Activated CD4-positive, alpha-beta T cell treated with anti-CD3 and anti-CD28 coated beads, Interleukin-2, amount 50 U/mL, for 4 hours (primary cell): ENCODE measurements around the gene TMEM235.
"Not testable (repeated sequence)": the region's sequence is repeated elsewhere in the genome, so short reads cannot be mapped to it uniquely, and the experiment has no call there.

Experiments
- DNase-seq, 2 experiments: peaks; one replicate each; pipeline ENCODE4 v3.0.0-alpha.2; 2020

The TMEM235 gene

GRCh38 chr17:78219396-78220150 lies 11.9 kb upstream of the TMEM235 start:
- DNase-seq = no peak

DNA sequence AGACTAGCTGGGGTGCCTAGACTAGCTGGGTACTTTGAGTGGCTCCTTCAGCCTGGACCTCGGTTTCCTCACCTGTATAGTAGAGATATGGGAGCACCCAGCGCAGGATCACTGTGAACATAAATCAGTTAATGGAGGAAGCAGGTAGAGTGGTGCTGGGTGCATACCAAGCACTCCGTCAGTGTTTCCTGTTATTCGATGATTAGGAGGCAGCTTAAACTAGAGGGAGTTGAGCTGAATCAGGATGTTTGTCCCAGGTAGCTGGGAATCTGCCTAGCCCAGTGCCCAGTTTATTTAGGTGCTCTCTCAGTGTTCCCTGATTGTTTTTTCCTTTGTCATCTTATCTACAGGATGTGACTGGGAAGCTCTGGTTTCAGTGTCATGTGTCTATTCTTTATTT lies 8.4 kb upstream of the TMEM235 start:
- DNase-seq = no peak

GRCh38 chr17:78223765-78224164 lies 7.7 kb upstream of the TMEM235 start:
- no peak for DNase-seq

DNA sequence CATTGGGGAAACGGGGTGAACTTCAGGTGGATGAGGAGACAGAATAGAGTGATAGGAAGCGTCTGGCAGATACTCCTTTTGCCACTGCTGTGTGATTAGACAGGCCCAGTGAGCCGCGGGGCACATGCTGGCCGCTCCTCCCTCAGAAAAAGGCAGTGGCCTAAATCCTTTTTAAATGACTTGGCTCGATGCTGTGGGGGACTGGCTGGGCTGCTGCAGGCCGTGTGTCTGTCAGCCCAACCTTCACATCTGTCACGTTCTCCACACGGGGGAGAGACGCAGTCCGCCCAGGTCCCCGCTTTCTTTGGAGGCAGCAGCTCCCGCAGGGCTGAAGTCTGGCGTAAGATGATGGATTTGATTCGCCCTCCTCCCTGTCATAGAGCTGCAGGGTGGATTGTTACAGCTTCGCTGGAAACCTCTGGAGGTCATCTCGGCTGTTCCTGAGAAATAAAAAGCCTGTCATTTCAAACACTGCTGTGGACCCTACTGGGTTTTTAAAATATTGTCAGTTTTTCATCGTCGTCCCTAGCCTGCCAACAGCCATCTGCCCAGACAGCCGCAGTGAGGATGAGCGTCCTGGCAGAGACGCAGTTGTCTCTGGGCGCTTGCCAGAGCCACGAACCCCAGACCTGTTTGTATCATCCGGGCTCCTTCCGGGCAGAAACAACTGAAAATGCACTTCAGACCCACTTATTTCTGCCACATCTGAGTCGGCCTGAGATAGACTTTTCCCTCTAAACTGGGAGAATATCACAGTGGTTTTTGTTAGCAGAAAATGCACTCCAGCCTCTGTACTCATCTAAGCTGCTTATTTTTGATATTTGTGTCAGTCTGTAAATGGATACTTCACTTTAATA lies 7.0 kb upstream of the TMEM235 start:
- DNase-seq = no peak

GRCh38 chr17:78225088-78225865 lies 6.2 kb upstream of the TMEM235 start:
- DNase-seq = no peak

GRCh38 chr17:78226055-78226758 lies 5.2 kb upstream of the TMEM235 start:
- no peak for DNase-seq

DNA sequence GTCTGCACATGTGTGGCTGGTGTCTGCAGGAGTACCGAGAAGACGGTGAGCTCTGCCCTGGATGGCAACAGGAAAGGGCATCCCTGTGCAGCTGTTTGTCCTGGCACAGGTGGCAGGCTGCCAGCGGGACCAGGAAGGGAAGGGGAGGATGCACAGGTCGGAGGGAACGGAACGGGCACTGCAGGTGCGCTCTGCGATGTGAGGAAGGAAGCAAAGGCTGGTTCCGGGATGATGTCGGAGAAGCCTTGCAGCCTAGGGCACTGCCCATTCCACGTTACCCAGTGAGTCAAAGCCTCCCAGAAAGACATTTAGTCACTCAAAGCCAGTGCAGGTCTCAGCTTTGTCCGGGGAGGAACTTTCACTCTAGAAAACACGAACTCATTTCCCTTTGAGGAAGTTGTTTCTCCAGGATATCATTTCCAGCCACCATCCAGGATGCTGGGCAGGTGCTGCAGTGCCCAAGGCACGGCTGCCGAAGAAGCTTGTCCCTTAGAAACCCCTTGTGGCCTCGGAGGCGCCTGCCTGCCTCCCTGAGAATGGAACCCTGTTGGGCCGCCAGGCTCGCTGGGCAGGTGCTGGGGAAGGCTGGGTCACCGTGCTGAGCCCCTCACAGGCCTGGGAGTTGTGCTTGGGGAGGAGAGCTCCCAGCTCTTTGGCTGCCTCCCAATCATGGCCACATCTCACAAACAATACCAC lies 4.5 kb upstream of the TMEM235 start:
- no peak for DNase-seq

DNA sequence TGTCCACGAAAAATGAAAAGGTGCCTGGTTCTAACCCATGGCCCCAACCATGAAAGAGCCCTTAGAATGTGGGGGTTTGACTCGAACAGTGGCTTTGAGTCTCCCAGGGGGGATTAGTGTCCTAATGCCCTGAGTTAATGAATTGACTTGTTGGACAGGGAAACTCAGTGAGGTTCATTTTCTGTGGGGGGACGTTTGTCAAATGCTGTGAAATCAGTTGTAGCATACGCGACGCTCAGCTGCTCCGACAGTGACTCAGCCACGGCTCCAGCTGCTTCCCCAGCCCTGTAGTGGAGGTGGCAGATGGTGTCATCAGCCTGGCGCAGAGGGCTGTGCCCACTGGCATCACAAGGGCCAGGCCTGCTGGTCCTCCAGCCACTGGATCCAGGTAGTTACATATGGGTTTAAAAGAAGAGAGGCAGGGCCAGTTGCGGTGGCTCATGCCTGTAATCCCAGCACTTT lies 3.9 kb upstream of the TMEM235 start:
- DNase-seq = no peak

DNA sequence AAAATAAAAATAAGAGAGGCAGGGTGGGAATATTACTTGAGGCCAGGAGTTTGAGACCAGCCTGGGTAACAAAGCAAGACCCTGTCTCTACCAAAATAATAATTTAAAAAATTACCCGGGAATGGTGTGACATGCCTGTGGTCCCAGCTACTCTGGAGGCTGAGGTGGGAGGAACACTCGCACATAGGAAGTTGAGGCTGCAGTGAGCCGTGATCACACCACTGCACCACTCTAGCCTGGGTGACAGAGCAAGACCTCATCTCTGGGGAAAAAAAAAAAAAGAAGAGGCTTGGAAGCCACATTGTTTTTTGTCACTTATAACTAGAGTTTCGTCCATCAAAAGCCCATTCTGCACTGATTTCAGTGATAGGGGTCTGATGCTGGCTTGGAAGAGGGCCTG lies 3.3 kb upstream of the TMEM235 start:
- no peak for DNase-seq

DNA sequence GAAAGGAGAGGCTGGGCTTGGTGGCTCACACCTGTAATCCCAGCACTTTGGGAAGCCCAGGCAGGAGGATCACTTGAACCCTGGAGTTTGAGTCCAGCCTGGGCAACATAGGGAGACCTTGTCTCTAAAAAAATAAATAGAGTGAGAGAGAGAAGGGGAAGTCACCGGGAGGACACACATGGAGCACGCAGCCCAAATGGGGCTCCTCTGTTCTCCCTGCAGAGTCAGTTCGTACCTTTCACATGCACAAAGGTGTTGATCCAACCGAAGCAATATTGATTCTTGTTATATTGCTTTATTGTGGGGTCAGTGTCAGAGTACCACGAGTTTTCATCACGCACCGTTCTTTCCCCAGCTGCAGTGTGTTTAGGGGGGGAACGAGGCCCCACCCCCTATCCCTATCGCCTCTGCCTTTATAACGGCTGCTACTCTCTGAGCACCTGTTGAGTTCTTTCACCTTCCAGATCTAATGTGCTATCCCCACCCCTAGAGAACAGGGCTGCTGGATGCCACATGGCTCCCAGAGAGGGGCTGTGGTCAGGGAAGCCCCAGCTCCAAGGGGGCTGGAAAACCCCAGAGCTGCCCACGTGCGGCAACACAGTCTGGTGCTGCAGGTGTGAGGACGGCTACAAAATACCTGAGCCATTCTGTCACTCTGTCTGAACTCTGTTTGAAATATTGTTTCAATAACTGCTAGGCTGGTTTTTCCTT lies 1.0 kb upstream of the TMEM235 start:
- no peak for DNase-seq

- DNase-seq = no peak
These were observed 794 bp downstream of the TMEM235 start for GRCh38 chr17:78231991-78232858.

GRCh38 chr17:78232859-78233173 lies 1.4 kb downstream of the TMEM235 start:
- no peak for DNase-seq

DNA sequence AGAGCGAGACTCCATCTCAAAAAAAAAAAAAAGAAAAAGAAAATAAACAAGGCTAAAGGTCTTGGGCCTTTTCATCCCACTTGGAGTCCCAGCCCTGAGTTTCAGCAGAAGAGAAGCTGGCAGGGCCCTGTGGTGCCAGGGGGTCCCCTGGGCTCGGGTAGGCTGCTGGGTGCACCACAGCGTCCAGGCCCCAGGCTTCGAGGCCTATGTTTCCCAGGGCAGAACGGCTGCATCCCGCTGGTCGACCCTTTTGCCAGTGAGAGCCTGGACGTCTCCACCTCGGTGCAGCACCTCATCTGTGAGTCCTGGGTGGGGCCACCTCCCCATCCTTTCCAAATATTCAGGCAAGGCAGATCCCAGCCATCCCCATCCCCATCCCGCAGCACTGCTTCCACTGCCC lies 2.2 kb downstream of the TMEM235 start:
- DNase-seq = no peak

- no peak for DNase-seq
These were observed 2.9 kb downstream of the TMEM235 start for GRCh38 chr17:78234261-78234865.

GRCh38 chr17:78235022-78235421 lies 3.6 kb downstream of the TMEM235 start:
- not testable (repeated sequence) for DNase-seq

GRCh38 chr17:78235885-78236284 lies 4.5 kb downstream of the TMEM235 start:
- no peak for DNase-seq

GRCh38 chr17:78236362-78237127 lies 5.1 kb downstream of the TMEM235 start:
- DNase-seq = no peak

DNA sequence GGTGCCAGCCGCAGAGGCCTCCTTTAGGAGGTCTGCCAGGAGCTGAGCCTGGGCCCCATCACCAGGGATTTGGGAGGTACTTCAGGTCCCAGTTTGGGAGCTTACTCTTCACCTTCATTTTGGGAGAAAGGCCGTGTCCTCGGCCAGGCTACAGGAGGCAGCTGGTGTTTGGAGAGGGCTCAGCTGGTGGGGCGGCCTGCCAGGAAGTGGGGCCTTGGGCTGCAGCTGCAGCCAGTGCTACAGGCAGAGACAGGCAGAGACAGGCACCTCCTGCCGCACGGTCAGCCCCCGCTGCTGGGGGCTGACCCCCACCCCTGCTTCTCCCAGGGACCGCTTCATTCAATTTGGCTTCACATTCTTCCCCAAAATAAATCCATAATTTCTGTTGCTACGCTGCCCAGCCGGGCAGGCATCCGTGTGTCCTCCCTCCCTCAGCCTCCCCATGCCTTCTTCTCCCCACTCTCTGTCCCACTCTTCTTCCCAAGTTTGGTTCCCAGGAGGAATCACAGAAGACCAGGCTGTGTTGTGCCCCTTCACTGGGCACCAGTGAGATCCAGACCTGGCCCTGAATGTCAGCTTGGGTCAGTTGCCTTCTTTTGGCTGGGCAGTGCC lies 6.1 kb downstream of the TMEM235 start:
- DNase-seq = no peak
